Panc1 (cell line): Measurements from ENCODE around the gene MTX3. TPM values are rescaled to one million over a fixed set of nuclear protein-coding genes. Genes with fewer than 3 reads are reported as not detected.

ENCODE experiments used
- ATAC-seq: fragments of 200-7000 bp; cut with Tn5 transposase; 2 replicates; pipeline ENCODE4 v1.9.1; 2020; ENCODE audit warnings: mild to moderate bottlenecking, moderate library complexity
- BruUV-seq: library from RNA; stranded (reverse); fragments of 400-500 nt; replicated peaks from 2 replicates; lab custom pipeline; 2021; lab: Mats Ljungman, UMichigan
- CTCF ChIA-PET: fragments of 300-600 bp; sonication (Branson Sonifier 250); formaldehyde crosslinking; loops from one replicate; lab custom pipeline; 2022; ENCODE audit warnings: antibody characterized with exemption; lab: Charles Lee
- POLR2A ChIA-PET: fragments of 300-600 bp; sonication (Branson Sonifier 250); formaldehyde crosslinking; loops from one replicate; lab custom pipeline; 2022; ENCODE audit warnings: antibody characterized with exemption; lab: Charles Lee
- DNase-seq: peaks from one replicate; pipeline ENCODE4 v3.0.0-alpha.2; 2010; ENCODE audit warnings: low read depth, low spot score
- H3K27ac ChIP-seq: 2 replicates; pipeline ENCODE4 v1.5.1; 2011; ENCODE audit warnings: mild to moderate bottlenecking, low read length, inconsistent platforms
- H3K27me3 ChIP-seq: fragments of 200-500 bp; sonication (Bioruptor generic); 2 replicates; pipeline ENCODE4 v1.6.0; 2014; ENCODE audit warnings: low read length, inconsistent platforms; ENCODE audit not compliant: control insufficient read depth, insufficient read depth
- H3K36me3 ChIP-seq: fragments of 200-500 bp; sonication (Bioruptor generic); 2 replicates; pipeline ENCODE4 v1.5.1; 2014; ENCODE audit warnings: inconsistent platforms, mild to moderate bottlenecking, low read length, moderate library complexity; ENCODE audit not compliant: control insufficient read depth, insufficient read depth
- H3K4me1 ChIP-seq: 2 replicates; pipeline ENCODE4 v1.5.1; 2011; ENCODE audit warnings: inconsistent platforms, mild to moderate bottlenecking, low read length, moderate library complexity; ENCODE audit not compliant: control insufficient read depth, insufficient read depth
- H3K4me3 ChIP-seq, 2 experiments: 2 replicates each; pipeline ENCODE4 v1.5.1; 2011 to 2012; ENCODE audit warnings: low read depth in 2 of 2, low read length in 2 of 2, mild to moderate bottlenecking in 2 of 2, inconsistent platforms in 1 of 2, moderate library complexity in 1 of 2
- H3K9me3 ChIP-seq: fragments of 200-500 bp; sonication (Bioruptor generic); 2 replicates; pipeline ENCODE4 v1.5.1; 2014; ENCODE audit warnings: low read depth, mild to moderate bottlenecking, inconsistent platforms, low read length, moderate library complexity; ENCODE audit not compliant: control insufficient read depth, insufficient read depth
- POLR2AphosphoS5 ChIP-seq: IDR thresholded peaks from 2 replicates; pipeline ENCODE4 v1.6.1; 2012; ENCODE audit warnings: mild to moderate bottlenecking, low read depth, low read length, moderate library complexity
- SIN3A ChIP-seq: IDR thresholded peaks from 2 replicates; pipeline ENCODE4 v1.6.1; 2012; ENCODE audit warnings: low read depth, mild to moderate bottlenecking, low read length, moderate library complexity, borderline replicate concordance; ENCODE audit not compliant: insufficient read depth
- TCF7L2 ChIP-seq: IDR thresholded peaks from 2 replicates; pipeline ENCODE4 v1.6.1; 2011; ENCODE audit warnings: mild to moderate bottlenecking, low read depth, low read length, inconsistent platforms
- in situ Hi-C: cut with HindIII; loops from 2 replicates; pipeline ENCODE4 v1.10.0; 2016; ENCODE audit warnings: low sequenced_read_pairs, low pct_unique_long_range_greater_than_20kb
- intact Hi-C: fragments of 100-400 bp; cut with micrococcal nuclease; formaldehyde crosslinking; loops from one replicate; pipeline ENCODE4 v1.10.0; 2022; ENCODE audit not compliant: unreplicated experiment
- total RNA-seq: library from RNA; stranded (reverse); gene quantifications from one replicate; pipeline ENCODE4 v1.2.1, GENCODE V29; 2021; ENCODE audit not compliant: unreplicated experiment
- TF ChIP-seq, protein P1 (sequence below): fragments of 450-650 bp; IDR thresholded peaks from 2 replicates; pipeline ENCODE4 v1.5.1; 2017; ENCODE audit warnings: mild to moderate bottlenecking
- TF ChIP-seq, protein P2 (sequence below), 2 experiments: IDR thresholded peaks; 2 replicates each; pipeline ENCODE4 v1.6.1; 2011 to 2012; ENCODE audit warnings: low read depth in 2 of 2, control low read depth in 1 of 2, low read length in 1 of 2, mild to moderate bottlenecking in 1 of 2, moderate library complexity in 1 of 2; ENCODE audit not compliant: insufficient read depth in 1 of 2

The MTX3 gene
- total RNA-seq, 1 experiment from 2014 or later: 18.1 TPM

DNA sequence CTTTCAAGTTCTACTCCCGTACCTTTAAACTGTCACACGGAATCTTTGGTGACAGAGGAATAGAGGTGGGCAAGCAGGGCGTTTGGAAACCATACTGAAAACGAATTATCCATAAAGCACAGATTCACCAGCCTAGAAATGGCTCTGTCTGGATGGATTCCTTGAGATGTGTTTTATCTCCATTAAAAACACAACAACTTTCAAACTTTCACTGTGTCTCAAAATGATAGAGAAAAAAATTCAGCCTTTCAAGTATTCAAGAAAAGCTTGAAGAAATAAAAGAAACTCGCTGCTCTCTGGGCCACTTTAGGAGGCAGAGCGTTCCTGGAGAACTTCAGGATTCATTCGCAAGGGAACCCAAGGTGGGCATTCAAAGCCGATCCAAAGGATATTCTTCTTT, 43.5 kb upstream of the MTX3 start:
- Histone ChIP-seq H3K36me3 (no peaks in the 10 kb centered on the region), H3K27me3 (peaks cover 49% of the 10 kb centered on the region), H3K4me3 (no peak overlapping the region), H3K4me1 (no peaks in the 10 kb centered on the region; the same call in 1 of the 2 replicates), H3K27ac (no peak overlapping the region), H3K9me3 (no peaks in the 10 kb centered on the region)
- intact Hi-C loops (no loop called here), in situ Hi-C loops (no loop called here)
- no peak for ATAC-seq
- BruUV-seq: no TSS peak
- ChIA-PET CTCF (interaction anchor here (0.6 kb wide), 1 partner anchor 902 kb away, joined by 8 read pairs; no protein-coding TSS in a partner anchor), POLR2A (no interaction called here)
- no peak for DNase-seq
- TF ChIP-seq SIN3A (no peak), POLR2AphosphoS5 (no peak), TCF7L2 (no peak)
- TF ChIP-seq, protein P1, sequence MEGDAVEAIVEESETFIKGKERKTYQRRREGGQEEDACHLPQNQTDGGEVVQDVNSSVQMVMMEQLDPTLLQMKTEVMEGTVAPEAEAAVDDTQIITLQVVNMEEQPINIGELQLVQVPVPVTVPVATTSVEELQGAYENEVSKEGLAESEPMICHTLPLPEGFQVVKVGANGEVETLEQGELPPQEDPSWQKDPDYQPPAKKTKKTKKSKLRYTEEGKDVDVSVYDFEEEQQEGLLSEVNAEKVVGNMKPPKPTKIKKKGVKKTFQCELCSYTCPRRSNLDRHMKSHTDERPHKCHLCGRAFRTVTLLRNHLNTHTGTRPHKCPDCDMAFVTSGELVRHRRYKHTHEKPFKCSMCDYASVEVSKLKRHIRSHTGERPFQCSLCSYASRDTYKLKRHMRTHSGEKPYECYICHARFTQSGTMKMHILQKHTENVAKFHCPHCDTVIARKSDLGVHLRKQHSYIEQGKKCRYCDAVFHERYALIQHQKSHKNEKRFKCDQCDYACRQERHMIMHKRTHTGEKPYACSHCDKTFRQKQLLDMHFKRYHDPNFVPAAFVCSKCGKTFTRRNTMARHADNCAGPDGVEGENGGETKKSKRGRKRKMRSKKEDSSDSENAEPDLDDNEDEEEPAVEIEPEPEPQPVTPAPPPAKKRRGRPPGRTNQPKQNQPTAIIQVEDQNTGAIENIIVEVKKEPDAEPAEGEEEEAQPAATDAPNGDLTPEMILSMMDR: no peak
- TF ChIP-seq, protein P2, sequence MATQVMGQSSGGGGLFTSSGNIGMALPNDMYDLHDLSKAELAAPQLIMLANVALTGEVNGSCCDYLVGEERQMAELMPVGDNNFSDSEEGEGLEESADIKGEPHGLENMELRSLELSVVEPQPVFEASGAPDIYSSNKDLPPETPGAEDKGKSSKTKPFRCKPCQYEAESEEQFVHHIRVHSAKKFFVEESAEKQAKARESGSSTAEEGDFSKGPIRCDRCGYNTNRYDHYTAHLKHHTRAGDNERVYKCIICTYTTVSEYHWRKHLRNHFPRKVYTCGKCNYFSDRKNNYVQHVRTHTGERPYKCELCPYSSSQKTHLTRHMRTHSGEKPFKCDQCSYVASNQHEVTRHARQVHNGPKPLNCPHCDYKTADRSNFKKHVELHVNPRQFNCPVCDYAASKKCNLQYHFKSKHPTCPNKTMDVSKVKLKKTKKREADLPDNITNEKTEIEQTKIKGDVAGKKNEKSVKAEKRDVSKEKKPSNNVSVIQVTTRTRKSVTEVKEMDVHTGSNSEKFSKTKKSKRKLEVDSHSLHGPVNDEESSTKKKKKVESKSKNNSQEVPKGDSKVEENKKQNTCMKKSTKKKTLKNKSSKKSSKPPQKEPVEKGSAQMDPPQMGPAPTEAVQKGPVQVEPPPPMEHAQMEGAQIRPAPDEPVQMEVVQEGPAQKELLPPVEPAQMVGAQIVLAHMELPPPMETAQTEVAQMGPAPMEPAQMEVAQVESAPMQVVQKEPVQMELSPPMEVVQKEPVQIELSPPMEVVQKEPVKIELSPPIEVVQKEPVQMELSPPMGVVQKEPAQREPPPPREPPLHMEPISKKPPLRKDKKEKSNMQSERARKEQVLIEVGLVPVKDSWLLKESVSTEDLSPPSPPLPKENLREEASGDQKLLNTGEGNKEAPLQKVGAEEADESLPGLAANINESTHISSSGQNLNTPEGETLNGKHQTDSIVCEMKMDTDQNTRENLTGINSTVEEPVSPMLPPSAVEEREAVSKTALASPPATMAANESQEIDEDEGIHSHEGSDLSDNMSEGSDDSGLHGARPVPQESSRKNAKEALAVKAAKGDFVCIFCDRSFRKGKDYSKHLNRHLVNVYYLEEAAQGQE (IDR thresholded peaks at IDR 0.05; ENCODE audit: insufficient read depth in 1 of 2, low read depth in 2 of 2, low read length in 1 of 2): no peak

DNA sequence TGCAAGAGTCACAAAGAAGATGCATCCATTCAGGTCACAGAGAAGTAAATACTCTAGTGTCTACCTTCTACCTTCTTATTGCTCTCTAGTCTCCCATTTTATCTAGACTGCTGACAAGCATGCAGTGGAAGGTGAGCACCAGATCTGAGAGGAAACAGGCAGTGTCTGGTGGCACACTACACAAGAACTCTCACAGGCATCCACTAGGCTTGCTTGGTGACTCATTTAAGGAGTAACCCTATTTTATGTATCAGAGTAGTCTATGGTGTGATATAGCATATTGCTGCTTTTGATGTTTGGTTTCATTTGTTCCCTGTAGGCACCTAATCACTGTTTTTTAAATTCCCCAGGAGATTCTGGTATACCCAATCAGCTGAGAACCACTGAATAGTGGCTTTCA, 42.5 kb upstream of the MTX3 start:
- CTCF ChIA-PET: no interaction called here
- in situ Hi-C loops (no loop called here), intact Hi-C loops (no loop called here)
- Histone ChIP-seq H3K9me3 (no peaks in the 10 kb centered on the region), H3K36me3 (no peaks in the 10 kb centered on the region), H3K4me1 (no peaks in the 10 kb centered on the region; the same call in 1 of the 2 replicates), H3K27me3 (peaks cover 39% of the 10 kb centered on the region), H3K27ac (no peak overlapping the region), H3K4me3 (no peak overlapping the region)
- no peak for DNase-seq
- no TSS peak for BruUV-seq
- TF ChIP-seq SIN3A (no peak), POLR2AphosphoS5 (no peak), TCF7L2 (no peak)
- TF ChIP-seq, protein P2 (IDR thresholded peaks at IDR 0.05; ENCODE audit: insufficient read depth in 1 of 2, low read depth in 2 of 2, low read length in 1 of 2): no peak
- TF ChIP-seq, protein P1: no peak
- POLR2A ChIA-PET: no interaction called here
- ATAC-seq: no peak
